ENCODE results near the gene CRACDL. TPM values are rescaled to one million over a fixed set of nuclear protein-coding genes. Genes with fewer than 3 reads are reported as not detected.

CRACDL gene
- total and polyA plus RNA-seq, 2 donors (not counting 1 experiment from before 2014, with no cell fraction given) = 0.25 TPM; not detected in 1

DNA sequence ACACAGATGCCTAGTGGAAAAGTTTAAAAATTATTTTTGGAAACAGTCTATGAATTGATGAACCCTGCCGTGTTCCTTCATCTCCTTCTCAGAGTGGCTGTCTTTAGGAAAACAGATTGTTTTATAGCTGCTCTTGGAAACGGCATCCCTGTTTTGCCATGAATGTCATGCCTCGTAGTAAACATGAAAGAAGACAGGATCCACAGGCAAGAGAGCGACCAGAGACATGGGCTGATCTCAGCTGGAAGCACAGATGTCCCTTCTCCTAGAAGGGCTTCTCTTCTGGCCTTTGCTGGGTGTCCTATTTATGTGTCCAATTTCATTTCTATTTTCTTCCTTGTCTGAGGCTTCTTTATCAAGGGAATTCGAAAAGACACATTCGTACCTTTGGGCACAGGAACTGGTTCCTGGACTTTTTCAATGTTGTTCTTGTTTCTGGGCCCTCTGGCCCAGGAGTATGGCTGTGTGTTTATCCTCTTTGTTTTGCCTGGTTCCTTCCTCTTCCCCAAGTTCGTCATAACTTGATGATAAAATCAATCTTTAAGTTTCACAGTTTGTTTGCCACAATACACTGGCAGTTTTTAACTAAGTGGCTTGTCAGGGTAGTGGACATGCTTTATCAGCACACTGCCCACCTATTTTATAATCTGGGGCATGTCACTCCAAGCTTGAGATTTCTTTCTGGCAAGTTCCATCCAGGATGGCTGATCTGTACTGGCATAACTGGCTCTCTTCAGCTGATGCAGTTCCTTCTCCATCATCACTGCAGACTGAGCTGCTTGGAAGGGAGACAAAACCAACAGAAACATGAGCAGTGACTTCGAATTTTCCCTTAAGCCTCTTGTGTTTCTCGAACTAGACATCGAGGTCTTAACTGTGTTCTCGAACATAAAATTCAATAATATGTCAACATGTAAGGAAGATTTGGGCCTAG lies 141.9 kb downstream of the CRACDL start:
- H3K4me3 ChIP-seq (ENCODE audit: control extremely low read depth in 1 of 5, extremely low read depth in 1 of 5, insufficient read depth in 1 of 5, low read depth in 2 of 5, low read length in 4 of 5) = no peak overlapping the region
- Mint-ChIP-seq H3K27ac (no peak overlapping the region), H3K4me3 (no peak overlapping the region), H3K4me1 (no peaks in the 10 kb centered on the region), H3K9me3 (ENCODE audit: insufficient read depth) (no peaks in the 10 kb centered on the region), H3K27me3 (no peaks in the 10 kb centered on the region)
- no peak overlapping the region for H2AFZ ChIP-seq (ENCODE audit: insufficient read depth, low read depth, low read length, poor library complexity, severe bottlenecking)
- no peak overlapping the region for H3K4me2 ChIP-seq (replicated peaks; ENCODE audit: low read depth, low read length, poor library complexity, severe bottlenecking)
- POLR2A ChIA-PET = no interaction called here
- H3K79me2 ChIP-seq (ENCODE audit: control insufficient read depth, insufficient read depth, low read length) = no peaks in the 10 kb centered on the region
- no peaks in the 10 kb centered on the region for H4K20me1 ChIP-seq (ENCODE audit: control insufficient read depth, insufficient read depth, low read length, poor library complexity, severe bottlenecking)
- DNase-seq = no peak
- no peak overlapping the region for H3K9ac ChIP-seq (ENCODE audit: low read length)
- peaks cover 0 to 3% (median 0%) of the 10 kb centered on the region in 3 donors for H3K9me3 ChIP-seq (ENCODE audit: control extremely low read depth in 1 of 3, control insufficient read depth in 2 of 3, insufficient read depth in 1 of 3, low read length in 2 of 3)
- TF ChIP-seq, protein P1, sequence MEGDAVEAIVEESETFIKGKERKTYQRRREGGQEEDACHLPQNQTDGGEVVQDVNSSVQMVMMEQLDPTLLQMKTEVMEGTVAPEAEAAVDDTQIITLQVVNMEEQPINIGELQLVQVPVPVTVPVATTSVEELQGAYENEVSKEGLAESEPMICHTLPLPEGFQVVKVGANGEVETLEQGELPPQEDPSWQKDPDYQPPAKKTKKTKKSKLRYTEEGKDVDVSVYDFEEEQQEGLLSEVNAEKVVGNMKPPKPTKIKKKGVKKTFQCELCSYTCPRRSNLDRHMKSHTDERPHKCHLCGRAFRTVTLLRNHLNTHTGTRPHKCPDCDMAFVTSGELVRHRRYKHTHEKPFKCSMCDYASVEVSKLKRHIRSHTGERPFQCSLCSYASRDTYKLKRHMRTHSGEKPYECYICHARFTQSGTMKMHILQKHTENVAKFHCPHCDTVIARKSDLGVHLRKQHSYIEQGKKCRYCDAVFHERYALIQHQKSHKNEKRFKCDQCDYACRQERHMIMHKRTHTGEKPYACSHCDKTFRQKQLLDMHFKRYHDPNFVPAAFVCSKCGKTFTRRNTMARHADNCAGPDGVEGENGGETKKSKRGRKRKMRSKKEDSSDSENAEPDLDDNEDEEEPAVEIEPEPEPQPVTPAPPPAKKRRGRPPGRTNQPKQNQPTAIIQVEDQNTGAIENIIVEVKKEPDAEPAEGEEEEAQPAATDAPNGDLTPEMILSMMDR (IDR thresholded peaks at IDR 0.05) = no peak
- no peak for TF ChIP-seq EZH2 (IDR thresholded peaks at IDR 0.05; ENCODE audit: borderline replicate concordance, insufficient read depth, low read depth, low read length, poor library complexity, severe bottlenecking)
- intact Hi-C loops (cut with micrococcal nuclease) = no loop called here
- H3K27me3 ChIP-seq (replicated peaks in 1 of 4; ENCODE audit: control extremely low read depth in 1 of 4, control insufficient read depth in 3 of 4, insufficient read depth in 4 of 4, low read length in 3 of 4) = no peaks in the 10 kb centered on the region
- H3K27ac ChIP-seq (ENCODE audit: low read length in 2 of 2) = no peak overlapping the region
- 92% methylated on average over 6 of the region's 11 CpGs for WGBS (ENCODE audit: insufficient coverage)
- CTCF ChIA-PET = no interaction called here
- H3K36me3 ChIP-seq (replicated peaks in 1 of 2; ENCODE audit: control extremely low read depth in 1 of 2, control insufficient read depth in 1 of 2, extremely low read depth in 1 of 2, insufficient read depth in 2 of 2, low read length in 1 of 2) = no peaks in the 10 kb centered on the region
- no peaks in the 10 kb centered on the region for H3K4me1 ChIP-seq (ENCODE audit: control insufficient read depth in 2 of 2, insufficient read depth in 2 of 2, low read length in 2 of 2)
- ATAC-seq (ENCODE audit: low read depth) = no peak

DNA sequence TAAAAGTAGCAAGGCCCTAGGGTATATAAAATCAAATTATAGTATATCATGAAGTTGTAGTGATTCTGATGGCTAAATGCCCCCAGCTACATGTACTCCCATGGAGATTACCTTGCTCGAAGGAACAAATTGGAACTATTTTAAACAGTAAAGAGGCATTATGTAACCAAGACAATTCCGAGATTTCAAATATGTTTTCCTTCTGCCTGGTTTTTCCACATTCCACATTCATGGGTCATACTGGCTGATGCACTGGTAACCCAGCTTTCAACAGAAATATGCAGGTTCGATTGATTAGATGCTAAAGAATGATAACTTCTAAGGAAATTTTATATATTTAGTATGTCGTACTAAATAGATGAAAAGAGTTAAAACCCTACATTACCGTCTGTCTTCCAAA lies 142.8 kb downstream of the CRACDL start:
- ChIA-PET POLR2A (no interaction called here), CTCF (no interaction called here)
- Histone ChIP-seq H3K4me2 (replicated peaks; ENCODE audit: low read depth, low read length, poor library complexity, severe bottlenecking) (no peak overlapping the region), H3K4me1 (ENCODE audit: control insufficient read depth in 2 of 2, insufficient read depth in 2 of 2, low read length in 2 of 2) (no peaks in the 10 kb centered on the region), H2AFZ (ENCODE audit: insufficient read depth, low read depth, low read length, poor library complexity, severe bottlenecking) (no peak overlapping the region), H3K4me3 (ENCODE audit: control extremely low read depth in 1 of 5, extremely low read depth in 1 of 5, insufficient read depth in 1 of 5, low read depth in 2 of 5, low read length in 4 of 5) (no peak overlapping the region), H4K20me1 (ENCODE audit: control insufficient read depth, insufficient read depth, low read length, poor library complexity, severe bottlenecking) (no peaks in the 10 kb centered on the region), H3K9ac (ENCODE audit: low read length) (no peak overlapping the region), H3K36me3 (replicated peaks in 1 of 2; ENCODE audit: control extremely low read depth in 1 of 2, control insufficient read depth in 1 of 2, extremely low read depth in 1 of 2, insufficient read depth in 2 of 2, low read length in 1 of 2) (no peaks in the 10 kb centered on the region), H3K79me2 (ENCODE audit: control insufficient read depth, insufficient read depth, low read length) (no peaks in the 10 kb centered on the region), H3K27ac (ENCODE audit: low read length in 2 of 2) (no peak overlapping the region), H3K27me3 (replicated peaks in 1 of 4; ENCODE audit: control extremely low read depth in 1 of 4, control insufficient read depth in 3 of 4, insufficient read depth in 4 of 4, low read length in 3 of 4) (no peaks in the 10 kb centered on the region), H3K9me3 (ENCODE audit: control extremely low read depth in 1 of 3, control insufficient read depth in 2 of 3, insufficient read depth in 1 of 3, low read length in 2 of 3) (peaks cover 0 to 3% (median 0%) of the 10 kb centered on the region in 3 donors)
- no peak for TF ChIP-seq EZH2 (IDR thresholded peaks at IDR 0.05; ENCODE audit: borderline replicate concordance, insufficient read depth, low read depth, low read length, poor library complexity, severe bottlenecking)
- TF ChIP-seq, protein P1 (IDR thresholded peaks at IDR 0.05) = no peak
- no CpG with 5 or more reads among the region's 5 CpGs for WGBS (ENCODE audit: insufficient coverage)
- intact Hi-C loops (cut with micrococcal nuclease) = no loop called here
- DNase-seq = no peak
- Mint-ChIP-seq H3K9me3 (ENCODE audit: insufficient read depth) (no peaks in the 10 kb centered on the region), H3K27ac (no peak overlapping the region), H3K4me1 (no peaks in the 10 kb centered on the region), H3K4me3 (no peak overlapping the region), H3K27me3 (no peaks in the 10 kb centered on the region)
- ATAC-seq (ENCODE audit: low read depth) = no peak

Measured in B cell (primary cell).